GM18507 (cell line): ENCODE data around the gene MAEA.

Experiments used
- DNase-seq: peaks from one replicate; pipeline ENCODE4 v3.0.0; 2011; ENCODE audit warnings: low read depth; ENCODE audit not compliant: insufficient read length; ENCODE audit errors: extremely low spot score
- FAIRE-seq: peaks from 2 replicates; lab custom pipeline; 2011; peaks lifted over from hg19 to GRCh38; lab: Jason Lieb, UNC

MAEA gene

GRCh38 chr4:1297023-1297395, 7.3 kb downstream of the MAEA start:
- DNase-seq (no peak), FAIRE-seq (no peak)

GRCh38 chr4:1297456-1298325, 8.0 kb downstream of the MAEA start:
- FAIRE-seq (no peak), DNase-seq (no peak)

- FAIRE-seq (no peak), DNase-seq (no peak)
Observed at GRCh38 chr4:1298461-1298860, 8.8 kb downstream of the MAEA start.

- DNase-seq (no peak), FAIRE-seq (no peak)
Observed at GRCh38 chr4:1299301-1299860, 9.7 kb downstream of the MAEA start.

GRCh38 chr4:1300466-1301455, 11.1 kb downstream of the MAEA start:
- DNase-seq, result no peak
- FAIRE-seq, result no peak

- FAIRE-seq, result no peak
Observed at GRCh38 chr4:1302159-1302558, 12.5 kb downstream of the MAEA start.

GRCh38 chr4:1305261-1305711, 15.6 kb downstream of the MAEA start:
- DNase-seq (no peak), FAIRE-seq (no peak)

More at GRCh38 chr4:1302159-1302558, 12.5 kb downstream of the MAEA start:
- no peak for DNase-seq

- DNase-seq (no peak), FAIRE-seq (no peak)
Observed at GRCh38 chr4:1305781-1306455, 16.2 kb downstream of the MAEA start.

GRCh38 chr4:1307951-1308735, 18.5 kb downstream of the MAEA start:
- DNase-seq (no peak), FAIRE-seq (no peak)

GRCh38 chr4:1309261-1310010, 19.7 kb downstream of the MAEA start:
- DNase-seq (peak; percentile 65), FAIRE-seq (peak; percentile 71)

GRCh38 chr4:1310031-1310795, 20.5 kb downstream of the MAEA start:
- no peak for FAIRE-seq
- DNase-seq, result no peak

GRCh38 chr4:1310796-1311631, 21.3 kb downstream of the MAEA start:
- DNase-seq, result no peak
- FAIRE-seq, result no peak

GRCh38 chr4:1312821-1313640, 23.3 kb downstream of the MAEA start:
- FAIRE-seq, result no peak
- no peak for DNase-seq

GRCh38 chr4:1315306-1315705, 25.6 kb downstream of the MAEA start:
- FAIRE-seq (no peak), DNase-seq (no peak)

- DNase-seq, result no peak
- no peak for FAIRE-seq
Observed at GRCh38 chr4:1315836-1316536, 26.3 kb downstream of the MAEA start.
